AG09319 (cell line): Measurements from ENCODE around the gene RPS18.

ENCODE experiments used
- DNase-seq: peaks from one replicate; pipeline ENCODE4 v3.0.0-alpha.2; 2010; ENCODE audit warnings: low read depth; ENCODE audit errors: extremely low read depth
- TF ChIP-seq, protein P1 (sequence below): IDR thresholded peaks from 2 replicates; pipeline ENCODE4 v1.5.1; 2011; ENCODE audit warnings: low read depth, mild to moderate bottlenecking, inconsistent platforms, low read length, moderate library complexity

The RPS18 gene

DNA sequence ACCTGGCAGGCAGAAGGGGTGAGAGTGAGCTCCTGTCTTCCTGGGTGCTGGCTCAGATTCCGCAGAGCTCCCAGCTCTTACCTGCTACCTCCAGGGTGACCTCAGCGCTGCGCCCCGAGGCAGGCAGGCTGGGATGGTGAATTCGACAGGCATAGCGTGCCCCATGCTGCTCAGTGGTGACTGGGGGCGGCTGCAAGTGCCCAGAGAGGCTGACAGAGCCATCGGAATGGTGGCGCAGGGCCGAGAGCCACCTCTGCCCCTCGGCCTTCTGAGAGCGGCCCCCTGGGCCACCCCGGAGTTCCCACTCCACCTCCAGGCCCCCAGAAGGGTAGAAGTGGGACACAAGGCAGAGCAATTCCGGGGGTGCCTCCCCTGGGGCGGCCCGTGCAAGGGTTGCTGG, 32.3 kb downstream of the RPS18 start:
- no peak for DNase-seq
- TF ChIP-seq, protein P1, sequence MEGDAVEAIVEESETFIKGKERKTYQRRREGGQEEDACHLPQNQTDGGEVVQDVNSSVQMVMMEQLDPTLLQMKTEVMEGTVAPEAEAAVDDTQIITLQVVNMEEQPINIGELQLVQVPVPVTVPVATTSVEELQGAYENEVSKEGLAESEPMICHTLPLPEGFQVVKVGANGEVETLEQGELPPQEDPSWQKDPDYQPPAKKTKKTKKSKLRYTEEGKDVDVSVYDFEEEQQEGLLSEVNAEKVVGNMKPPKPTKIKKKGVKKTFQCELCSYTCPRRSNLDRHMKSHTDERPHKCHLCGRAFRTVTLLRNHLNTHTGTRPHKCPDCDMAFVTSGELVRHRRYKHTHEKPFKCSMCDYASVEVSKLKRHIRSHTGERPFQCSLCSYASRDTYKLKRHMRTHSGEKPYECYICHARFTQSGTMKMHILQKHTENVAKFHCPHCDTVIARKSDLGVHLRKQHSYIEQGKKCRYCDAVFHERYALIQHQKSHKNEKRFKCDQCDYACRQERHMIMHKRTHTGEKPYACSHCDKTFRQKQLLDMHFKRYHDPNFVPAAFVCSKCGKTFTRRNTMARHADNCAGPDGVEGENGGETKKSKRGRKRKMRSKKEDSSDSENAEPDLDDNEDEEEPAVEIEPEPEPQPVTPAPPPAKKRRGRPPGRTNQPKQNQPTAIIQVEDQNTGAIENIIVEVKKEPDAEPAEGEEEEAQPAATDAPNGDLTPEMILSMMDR = no peak

DNA sequence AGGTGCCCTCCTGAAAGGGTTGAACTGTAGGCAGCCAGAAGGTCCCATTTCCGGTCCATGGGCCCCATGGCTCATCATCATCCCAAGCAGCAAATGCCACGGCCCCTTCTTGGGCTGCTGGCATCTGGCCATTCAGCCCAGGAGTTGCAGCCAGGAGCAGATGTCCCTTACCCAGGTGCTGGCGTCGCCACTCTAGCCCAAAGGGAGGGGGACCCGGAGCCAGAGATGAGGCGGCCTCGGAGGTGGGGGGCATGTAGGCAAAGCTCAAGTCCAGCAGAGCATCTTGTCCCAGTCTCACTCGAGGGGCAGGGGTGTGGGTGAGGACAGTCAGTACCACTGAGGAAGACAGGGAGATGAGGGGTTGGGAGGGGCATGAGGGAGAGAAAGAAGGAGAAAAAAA, 33.2 kb downstream of the RPS18 start:
- TF ChIP-seq, protein P1 = no peak
- DNase-seq = no peak

DNA sequence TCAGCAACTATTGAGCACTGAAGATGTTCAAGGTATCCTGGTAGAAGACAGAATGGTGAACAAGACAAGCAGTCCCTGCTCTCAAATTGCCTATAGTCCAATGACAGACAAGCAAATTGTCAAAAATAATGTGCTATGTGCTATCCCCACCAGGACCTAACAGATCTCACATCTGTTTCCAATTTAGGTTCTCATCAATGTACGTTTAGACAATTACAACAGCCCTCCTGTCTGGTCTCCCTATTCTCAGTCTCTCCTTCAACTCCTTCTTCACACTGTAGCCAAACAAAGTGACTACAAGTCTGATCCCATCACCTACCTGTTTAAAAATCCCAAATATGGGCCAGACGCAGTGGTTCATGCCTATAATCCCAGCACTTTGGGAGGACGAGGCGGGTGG, 34.5 kb downstream of the RPS18 start:
- DNase-seq = no peak
- TF ChIP-seq, protein P1 = no peak

DNA sequence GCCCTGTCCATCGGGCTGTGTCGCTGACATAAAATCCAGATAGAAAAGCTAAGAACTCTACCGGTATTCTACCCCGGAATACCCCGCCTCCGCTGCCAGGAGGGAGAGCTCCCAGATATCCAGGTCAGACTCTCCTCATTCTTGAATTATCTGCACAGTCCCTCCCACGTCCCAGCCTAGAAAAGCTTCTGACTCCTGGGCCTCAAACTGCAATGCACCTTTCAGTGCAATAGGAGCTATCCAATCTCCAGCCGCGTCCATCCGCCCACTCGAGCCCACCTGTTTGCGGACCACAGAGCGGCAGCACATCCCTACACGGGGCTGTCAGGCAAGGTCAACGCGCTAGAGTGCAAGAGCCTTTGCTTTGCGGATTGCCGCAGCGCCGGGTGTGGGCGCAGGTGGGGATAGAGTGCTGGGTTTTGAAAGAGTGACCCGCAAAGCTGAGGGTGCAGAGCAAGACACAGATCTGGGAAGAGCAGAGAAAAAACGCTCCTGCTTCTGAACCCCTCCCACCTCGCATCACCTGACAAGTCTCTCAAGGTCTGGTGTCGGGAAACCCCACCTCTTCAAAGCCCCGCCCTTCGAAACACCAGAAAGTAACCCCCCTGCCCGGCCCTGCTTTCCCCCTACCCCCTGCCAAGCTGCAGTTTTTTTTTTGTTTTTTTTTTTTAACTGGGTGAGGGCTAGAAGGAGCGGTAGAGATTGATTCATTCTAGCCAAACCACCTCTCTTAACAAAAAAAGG, 40.7 kb downstream of the RPS18 start:
- TF ChIP-seq, protein P1 = no peak

DNA sequence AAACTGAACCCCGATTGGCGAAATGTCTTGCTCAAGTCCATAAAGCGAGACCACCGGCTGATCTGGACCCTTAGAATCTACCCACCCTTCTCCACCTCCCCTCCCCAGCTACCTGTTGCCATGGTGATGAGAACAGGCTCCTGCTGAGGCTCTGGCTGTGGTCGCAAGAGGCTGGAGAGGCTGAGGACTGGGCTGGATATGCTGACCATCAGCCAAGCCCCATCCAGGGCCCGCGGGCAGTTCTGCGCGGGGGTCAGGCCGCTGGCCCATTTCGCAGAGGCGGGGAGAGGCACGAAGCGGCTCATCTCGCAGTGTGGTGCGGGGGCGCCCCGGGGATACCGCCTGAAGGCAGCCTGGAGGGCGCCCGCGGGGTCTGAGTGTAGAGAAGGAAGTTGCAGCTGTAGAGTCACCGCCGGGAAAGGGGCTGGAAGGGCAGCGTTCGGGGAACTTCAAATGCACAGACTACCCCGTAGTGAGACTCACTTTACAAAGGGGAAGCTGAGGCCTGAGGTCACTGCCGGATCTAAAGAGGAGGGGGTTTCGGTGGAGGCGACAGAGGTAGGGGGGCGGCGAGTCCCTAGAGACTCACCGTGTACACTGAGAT, 41.3 kb downstream of the RPS18 start:
- TF ChIP-seq, protein P1 = no peak
- no peak for DNase-seq

More for the DNA sequence above, 40.7 kb downstream of the RPS18 start:
- DNase-seq = no peak

DNA sequence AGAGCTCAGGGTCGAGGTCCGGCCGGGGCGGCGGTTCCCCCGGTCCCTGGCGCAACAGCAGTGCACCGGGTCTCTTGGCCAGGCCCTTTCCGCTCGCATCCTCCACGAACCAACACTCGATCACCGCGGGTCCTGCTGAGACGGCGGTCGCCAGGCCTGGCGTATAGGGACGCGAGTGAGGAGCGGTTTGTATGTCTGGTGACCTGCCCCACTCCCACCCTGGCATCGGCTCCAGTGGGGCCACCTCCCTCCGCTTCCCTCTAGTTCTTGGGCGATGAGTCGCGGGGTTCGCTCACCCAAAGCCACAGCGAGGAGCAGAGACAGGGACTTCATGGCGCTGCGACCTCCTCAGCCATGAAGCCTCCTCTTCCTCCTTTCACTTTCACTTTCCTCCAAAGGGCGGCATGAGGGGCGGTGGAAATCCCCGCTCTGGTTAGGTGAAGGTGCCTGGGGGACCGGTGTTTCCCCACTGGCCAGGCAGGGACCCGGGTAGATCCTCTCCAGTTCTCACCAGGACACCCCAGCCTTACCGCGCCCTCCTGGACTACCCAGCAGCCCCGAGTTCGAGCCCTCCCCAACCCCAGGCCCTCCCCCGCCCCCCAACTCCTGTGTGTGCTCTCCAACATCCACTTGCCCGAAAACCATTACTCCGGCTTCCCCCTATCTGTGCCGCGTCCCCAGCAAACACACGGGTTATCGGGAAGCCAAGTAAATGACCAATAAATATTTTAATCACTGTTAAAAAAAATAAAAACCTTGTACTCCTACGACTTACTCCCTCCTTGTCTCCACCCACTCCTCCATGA, 42.0 kb downstream of the RPS18 start, which contains the start of gene TAPBP:
TAPBP (minus strand) TSS at position 370 of the 806 bp plus-strand sequence; CDS start at position 333, 37 bp downstream.
- TF ChIP-seq, protein P1 = no peak
- DNase-seq = no peak

DNA sequence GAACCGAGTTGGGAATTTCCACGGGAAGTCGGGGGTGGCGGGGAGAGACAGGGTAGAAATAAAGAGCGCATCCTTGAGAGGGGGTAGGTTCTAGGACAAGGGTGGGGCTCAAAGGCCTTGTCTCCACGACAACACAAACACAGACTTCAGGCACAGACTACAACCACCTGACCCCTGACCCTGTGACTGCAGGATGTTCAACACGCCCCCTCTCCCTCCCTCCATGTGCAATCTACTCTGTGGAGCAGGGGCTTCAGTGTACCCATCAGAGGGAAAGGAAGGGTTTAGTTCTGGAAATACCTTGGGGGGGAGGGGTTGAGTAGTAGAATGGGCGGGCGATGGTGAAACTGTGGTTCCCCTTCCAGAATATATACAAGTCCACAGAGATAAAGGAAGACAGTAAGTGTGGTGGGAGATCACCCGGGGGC, 42.7 kb downstream of the RPS18 start:
- DNase-seq = no peak
- TF ChIP-seq, protein P1 = no peak
